GM12891 (cell line): ENCODE measurements around the gene AKAP12.

Source experiments
- POLR2A ChIP-seq: IDR thresholded peaks from 2 replicates; pipeline ENCODE4 v1.6.1; 2011; ENCODE audit warnings: low read depth, low read length, control low read depth
- POLR2AphosphoS5 ChIP-seq: IDR thresholded peaks from 2 replicates; pipeline ENCODE4 v1.6.1; 2011; ENCODE audit warnings: low read depth, low read length, control low read depth
- POU2F2 ChIP-seq: IDR thresholded peaks from 2 replicates; pipeline ENCODE4 v1.6.1; 2011; ENCODE audit warnings: low read depth, mild to moderate bottlenecking, control low read depth, low read length, moderate library complexity

DNA sequence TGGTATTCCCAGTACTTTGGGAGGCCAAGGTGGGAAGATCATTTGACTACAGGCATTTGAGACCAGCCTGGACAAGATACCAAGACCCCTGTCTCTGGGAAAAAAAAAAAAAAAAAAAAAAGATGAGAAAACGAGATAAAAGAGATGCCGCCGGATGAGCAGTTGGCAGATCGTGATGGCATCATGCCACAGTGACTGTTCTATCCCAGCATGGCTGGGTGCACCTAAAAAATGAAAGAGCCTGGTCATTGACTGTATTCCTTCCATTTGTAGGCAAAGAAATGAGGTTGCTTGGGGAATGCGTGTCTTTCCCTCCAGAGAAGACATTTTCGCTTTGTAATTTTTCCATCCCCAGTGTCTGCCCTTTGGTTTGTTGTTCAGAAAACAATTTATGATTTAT, 12.9 kb downstream of the AKAP12 start:
- TF ChIP-seq POLR2AphosphoS5 (no peak), POLR2A (no peak), POU2F2 (no peak)
